ENCODE data around the gene REEP1. TPM values are rescaled to one million over a fixed set of nuclear protein-coding genes. Genes with fewer than 3 reads are reported as not detected.

REEP1 gene
- total and polyA plus RNA-seq, 2 of the 8 experiments (the other 6 are each of a cell fraction or from before 2014, with no cell fraction given): 0.74 to 1.5 TPM

GRCh38 chr2:86218124-86218523 is 119.3 kb downstream of the REEP1 start:
- Histone ChIP-seq H3K27ac (ENCODE audit: low read depth, low read length) (no peak overlapping the region), H3K4ac (replicated peaks; ENCODE audit: insufficient read length, low read depth, low read length) (no peak overlapping the region)
- no peak for FAIRE-seq

More at GRCh38 chr2:86218124-86218523, 119.3 kb downstream of the REEP1 start:
- Histone ChIP-seq H3K79me1 (ENCODE audit: low read depth, low read length) (no peaks in the 10 kb centered on the region), H3K23me2 (ENCODE audit: low read depth, low read length) (no peaks in the 10 kb centered on the region), H3K4me2 (ENCODE audit: insufficient read depth in 1 of 2, low read depth in 2 of 2, low read length in 2 of 2) (no peak overlapping the region), H3K23ac (ENCODE audit: insufficient read length) (no peak overlapping the region), H2AFZ (ENCODE audit: low read length) (no peak overlapping the region), H4K20me1 (replicated peaks in 1 of 2; ENCODE audit: control insufficient read depth in 1 of 2, insufficient read depth in 2 of 2, low read length in 2 of 2) (no peaks in the 10 kb centered on the region), H2BK20ac (ENCODE audit: low read length) (no peak overlapping the region), H2BK120ac (replicated peaks; ENCODE audit: low read depth, low read length) (no peak overlapping the region), H3K9ac (replicated peaks in 1 of 4; ENCODE audit: extremely low read depth in 1 of 4, low read depth in 3 of 4, low read length in 3 of 4) (no peak overlapping the region), H3K4me1 (replicated peaks in 1 of 4; ENCODE audit: control insufficient read depth in 3 of 4, insufficient read depth in 4 of 4, low read length in 3 of 4) (peaks cover 0 to 12% (median 3%) of the 10 kb centered on the region in 4 experiments; a peak in 3 of 7 replicates), H3K14ac (ENCODE audit: insufficient read length) (no peak overlapping the region), H3K18ac (ENCODE audit: extremely low read depth, low read length) (no peak overlapping the region), H3K56ac (replicated peaks; ENCODE audit: insufficient read length, low read depth, low read length) (no peak overlapping the region), H4K91ac (replicated peaks; ENCODE audit: insufficient read length, low read length) (no peak overlapping the region), H3K4me3 (ENCODE audit: extremely low read depth in 1 of 4, insufficient read depth in 2 of 4, low read depth in 3 of 4, low read length in 4 of 4) (no peak overlapping the region), H3K36me3 (ENCODE audit: control insufficient read depth in 2 of 4, insufficient read depth in 4 of 4, low read length in 3 of 4) (peaks cover 0 to 14% (median 5%) of the 10 kb centered on the region in 4 experiments; a peak in 3 of 8 replicates), H2BK15ac (ENCODE audit: low read length) (no peak overlapping the region), H4K8ac (ENCODE audit: extremely low read depth, insufficient read depth, low read length) (no peak overlapping the region), H3K27me3 (replicated peaks in 1 of 4; ENCODE audit: control insufficient read depth in 3 of 4, extremely low read depth in 1 of 4, insufficient read depth in 3 of 4, low read length in 3 of 4) (no peaks in the 10 kb centered on the region), H2BK5ac (ENCODE audit: low read depth, low read length) (no peak overlapping the region), H2BK12ac (ENCODE audit: low read depth, low read length) (no peak overlapping the region), H3K9me3 (ENCODE audit: insufficient read depth in 2 of 2, low read depth in 1 of 2, low read length in 1 of 2) (no peaks in the 10 kb centered on the region), H3K79me2 (ENCODE audit: control insufficient read depth in 1 of 2, insufficient read depth in 2 of 2, low read length in 2 of 2) (no peaks in the 10 kb centered on the region), H4K5ac (ENCODE audit: insufficient read length, low read depth, low read length) (no peak overlapping the region), H2AK5ac (ENCODE audit: low read depth, low read length) (no peak overlapping the region)
- WGBS, 2 experiments (ENCODE audit: extremely low coverage in 1 of 2, insufficient coverage in 1 of 2, insufficient read length in 1 of 2, insufficient replicate concordance in 2 of 2, low coverage in 1 of 2, low lambda C conversion rate in 2 of 2, missing lambda C conversion rate in 1 of 2): 81% methylated on average over 4 of the region's 4 CpGs; no CpG with 5 or more reads in 1 of the 2 experiments
- POLR2A ChIA-PET (ENCODE audit: partially characterized antibody): no interaction called here
- CTCF ChIA-PET (ENCODE audit: partially characterized antibody): interaction anchor here (1.1 kb wide), 1 partner anchor 154 kb away, joined by 5 read pairs; no protein-coding TSS in a partner anchor
- TF ChIP-seq, protein P1, sequence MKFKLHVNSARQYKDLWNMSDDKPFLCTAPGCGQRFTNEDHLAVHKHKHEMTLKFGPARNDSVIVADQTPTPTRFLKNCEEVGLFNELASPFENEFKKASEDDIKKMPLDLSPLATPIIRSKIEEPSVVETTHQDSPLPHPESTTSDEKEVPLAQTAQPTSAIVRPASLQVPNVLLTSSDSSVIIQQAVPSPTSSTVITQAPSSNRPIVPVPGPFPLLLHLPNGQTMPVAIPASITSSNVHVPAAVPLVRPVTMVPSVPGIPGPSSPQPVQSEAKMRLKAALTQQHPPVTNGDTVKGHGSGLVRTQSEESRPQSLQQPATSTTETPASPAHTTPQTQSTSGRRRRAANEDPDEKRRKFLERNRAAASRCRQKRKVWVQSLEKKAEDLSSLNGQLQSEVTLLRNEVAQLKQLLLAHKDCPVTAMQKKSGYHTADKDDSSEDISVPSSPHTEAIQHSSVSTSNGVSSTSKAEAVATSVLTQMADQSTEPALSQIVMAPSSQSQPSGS (IDR thresholded peaks at IDR 0.05; ENCODE audit: low read length): no peak
- TF ChIP-seq GABPA (IDR thresholded peaks at IDR 0.05; ENCODE audit: borderline replicate concordance, insufficient read depth, low read length): no peak
- no peak for TF ChIP-seq ZNF274 (IDR thresholded peaks at IDR 0.05; ENCODE audit: borderline replicate concordance, extremely low read depth, low read length)
- TF ChIP-seq EGR1 (IDR thresholded peaks at IDR 0.05; ENCODE audit: borderline replicate concordance, low read depth, low read length): no peak
- no peak for TF ChIP-seq POLR2AphosphoS5 (IDR thresholded peaks at IDR 0.05; ENCODE audit: low read depth, low read length)
- TF ChIP-seq SUZ12 (IDR thresholded peaks at IDR 0.05; ENCODE audit: low read length): no peak
- TF ChIP-seq ASH2L (IDR thresholded peaks at IDR 0.05; ENCODE audit: low read length): no peak
- no peak for TF ChIP-seq JUND (IDR thresholded peaks at IDR 0.05; ENCODE audit: low read length)
- TF ChIP-seq HDAC6 (IDR thresholded peaks at IDR 0.05; ENCODE audit: low read depth, low read length): no peak
- no peak for TF ChIP-seq SIX5 (IDR thresholded peaks at IDR 0.05; ENCODE audit: low read depth, low read length)
- no peak for TF ChIP-seq EZH2 (IDR thresholded peaks at IDR 0.05; ENCODE audit: low read depth, low read length, severe bottlenecking)
- DNase-seq (ENCODE audit: low read depth in 1 of 2, low spot score in 2 of 2): no peak

Measured in H1 (cell line).